GM12875 (cell line): ENCODE results near the gene TUBGCP6.

Source experiments
- H3K4me3 ChIP-seq: one replicate; pipeline ENCODE4 v1.5.1; 2011; ENCODE audit warnings: low read depth, low read length, control low read depth
- CTCF ChIP-seq: IDR thresholded peaks from 2 replicates; pipeline ENCODE4 v1.5.1; 2011; ENCODE audit warnings: low read depth, mild to moderate bottlenecking, control low read depth, inconsistent platforms, low read length, moderate library complexity, borderline replicate concordance; ENCODE audit not compliant: insufficient read depth

TUBGCP6 gene

DNA sequence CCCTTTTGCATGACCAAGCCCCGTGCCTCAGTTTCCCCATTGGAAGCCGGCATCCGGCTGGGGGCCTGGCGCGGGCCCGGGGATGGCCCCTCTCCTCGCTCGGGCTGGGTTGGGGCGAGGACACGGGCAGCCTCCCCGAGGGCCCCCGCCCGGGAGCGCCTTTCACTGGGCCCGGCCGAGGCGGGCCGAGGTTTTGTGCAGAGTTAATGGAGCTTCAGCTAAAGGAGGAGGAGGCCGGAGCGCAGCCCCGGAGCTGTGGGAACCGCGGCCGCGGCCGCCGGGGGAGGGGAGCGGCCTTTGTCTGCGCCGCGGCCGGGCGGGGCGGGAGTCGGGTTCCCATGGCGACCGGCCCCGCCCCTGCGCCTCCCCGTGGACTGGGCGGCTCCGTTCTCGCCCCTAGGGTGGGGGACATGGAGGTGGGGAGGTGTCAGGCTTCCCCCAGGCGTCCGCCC, 26.7 kb upstream of the TUBGCP6 start:
- H3K4me3 ChIP-seq = peak overlapping the region; percentile 35
- peak; percentile 29; the same call in 1 of the 2 replicates for TF ChIP-seq CTCF

- no peak for TF ChIP-seq CTCF
- peak overlapping the region; percentile 60 for H3K4me3 ChIP-seq
Observed at GRCh38 chr22:50270666-50271394, 26.0 kb upstream of the TUBGCP6 start.

DNA sequence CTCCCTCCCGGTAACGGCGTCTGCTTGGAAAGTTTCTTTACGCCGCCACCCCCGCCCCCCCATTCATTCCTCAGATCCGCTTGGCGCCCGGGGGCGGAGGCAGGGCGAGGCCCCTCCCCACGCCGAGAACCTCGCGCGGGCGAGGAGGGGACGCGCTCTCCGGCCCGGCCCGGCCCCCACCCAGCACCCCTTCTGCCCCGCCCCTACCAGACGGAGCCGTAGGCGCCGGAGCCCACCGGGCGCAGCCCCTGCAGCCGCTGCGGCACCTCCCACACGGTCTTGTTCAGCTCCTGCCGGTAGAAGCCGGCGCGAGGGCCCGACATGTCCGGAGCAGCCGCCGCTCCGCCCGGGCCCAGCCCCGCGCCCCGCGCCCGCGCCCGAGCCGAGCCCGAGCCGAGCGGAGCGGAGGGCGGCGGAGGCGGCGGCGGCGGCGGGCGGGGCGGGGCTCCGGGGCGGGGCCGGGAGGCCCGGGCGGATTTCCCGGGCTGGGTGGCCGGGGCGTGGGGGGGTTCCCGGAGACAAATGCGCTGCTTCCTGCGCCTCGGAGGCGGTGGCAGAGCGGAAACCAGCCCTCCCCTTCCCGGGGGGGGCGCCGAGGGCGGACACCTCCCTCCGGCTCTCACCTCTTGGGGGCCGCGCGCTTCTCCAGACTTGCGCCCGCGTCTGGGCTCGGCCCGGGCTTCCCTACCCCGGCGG, 25.3 kb upstream of the TUBGCP6 start, which contains the start of gene MAPK11:
Gene MAPK11, minus strand, starts transcription at position 411 of the 696 bp plus-strand sequence. Its CDS starts 88 bp downstream, at position 323.
- no peak for TF ChIP-seq CTCF
- peak within 1 kb of the TSS; percentile 60 for H3K4me3 ChIP-seq

GRCh38 chr22:50269573-50269969, 24.7 kb upstream of the TUBGCP6 start:
- H3K4me3 ChIP-seq = peak overlapping the region; percentile 60
- no peak for TF ChIP-seq CTCF

- no peak overlapping the region for H3K4me3 ChIP-seq
- TF ChIP-seq CTCF = no peak
Observed at GRCh38 chr22:50268655-50269113, 23.9 kb upstream of the TUBGCP6 start.

- H3K4me3 ChIP-seq = no peak overlapping the region
- TF ChIP-seq CTCF = 0 out of 2 replicates have a peak, but pooled peaks have one; percentile 22
Observed at GRCh38 chr22:50267591-50268390, 23.0 kb upstream of the TUBGCP6 start.
